HG03039 (cell line): Measurements from ENCODE around the gene FTHL17.

Source experiments
- ATAC-seq: cut with Tn5 transposase; IDR thresholded peaks from one replicate; pipeline ENCODE4 v1.9.1; 2021; ENCODE audit warnings: mild to moderate bottlenecking, moderate library complexity; ENCODE audit not compliant: unreplicated experiment

FTHL17 gene

DNA sequence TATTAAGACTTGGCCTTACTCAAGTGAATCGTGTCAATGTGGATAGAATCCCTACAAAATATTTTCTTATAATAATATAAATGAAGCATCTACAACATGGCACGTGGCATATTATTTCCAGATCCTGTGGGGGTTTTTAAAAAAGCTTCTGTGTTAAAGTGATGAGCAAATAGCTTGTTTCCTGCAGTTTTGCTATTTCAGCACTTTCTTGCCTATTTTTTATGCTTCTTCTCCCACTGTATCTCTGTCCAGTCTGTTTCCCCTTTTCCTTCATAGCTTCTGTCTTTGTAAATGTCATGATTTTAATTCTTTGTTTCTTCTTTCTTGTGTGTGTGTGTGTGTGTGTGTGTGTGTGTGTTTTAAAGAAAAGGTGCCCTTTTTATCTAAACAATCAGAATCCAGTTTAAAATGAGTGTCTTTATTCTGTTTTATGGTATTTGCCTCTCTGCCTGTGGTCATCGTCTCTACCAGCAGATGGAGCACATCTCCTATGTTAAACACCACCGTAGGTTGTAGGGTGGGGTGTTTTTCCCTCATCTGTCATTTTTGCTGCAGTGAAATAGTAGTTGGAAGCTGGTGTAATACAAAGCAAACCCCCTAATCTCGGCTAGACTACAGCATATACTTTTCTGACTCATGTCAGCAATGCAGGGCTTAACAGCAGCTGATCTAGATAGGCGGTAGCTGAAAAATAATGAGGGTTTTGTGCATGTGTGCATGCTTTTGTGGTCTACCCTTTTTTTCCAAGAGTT, 33.1 kb downstream of the FTHL17 start:
- ATAC-seq = no peak

DNA sequence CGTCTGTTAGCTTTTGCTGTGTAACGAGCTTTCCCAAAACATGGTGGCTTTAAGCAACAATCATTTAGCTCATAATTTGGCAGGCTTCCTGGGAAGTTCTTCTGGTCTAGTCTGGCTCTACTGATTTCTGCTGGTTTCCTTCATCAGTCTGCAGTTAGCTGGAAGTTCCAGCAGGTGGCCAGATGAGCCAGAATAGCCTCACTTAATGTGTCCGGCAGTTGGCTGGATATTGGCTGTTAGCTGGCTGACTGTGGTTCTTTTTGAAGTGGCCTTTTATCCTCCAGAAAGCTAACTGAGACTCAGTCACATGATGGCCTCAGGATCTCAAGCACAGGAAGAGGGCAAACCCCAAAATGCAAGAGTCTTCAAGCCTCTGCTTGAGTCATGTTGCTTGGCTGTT, 34.9 kb downstream of the FTHL17 start:
- peak; percentile 87 for ATAC-seq

GRCh38 chrX:31027351-31027750, 44.5 kb downstream of the FTHL17 start:
- no peak for ATAC-seq

GRCh38 chrX:31024866-31025265, 47.0 kb downstream of the FTHL17 start:
- no peak for ATAC-seq

- no peak for ATAC-seq
These were observed 50.3 kb downstream of the FTHL17 start for GRCh38 chrX:31021537-31021936.
